Chondrocyte (in vitro differentiated cells): ENCODE measurements around the gene SGMS1. TPM values are rescaled to one million over a fixed set of nuclear protein-coding genes. Genes with fewer than 3 reads are reported as not detected.

Experiments used
- DNase-seq: peaks from one replicate; pipeline ENCODE4 v3.0.0; 2021; ENCODE audit warnings: mixed read lengths, low spot score
- H3K27ac Mint-ChIP-seq: one replicate; pipeline ENCODE4 v1.8.0; 2021; ENCODE audit warnings: mild to moderate bottlenecking, moderate library complexity, mixed read lengths; ENCODE audit not compliant: unreplicated experiment
- H3K27me3 Mint-ChIP-seq: 2 replicates; pipeline ENCODE4 v1.8.0; 2021; ENCODE audit warnings: low read depth, mixed read lengths
- H3K36me3 Mint-ChIP-seq: 2 replicates; pipeline ENCODE4 v1.8.0; 2021; ENCODE audit warnings: low read depth, mixed read lengths
- H3K4me1 Mint-ChIP-seq: 2 replicates; pipeline ENCODE4 v1.8.0; 2021; ENCODE audit warnings: low read depth, mild to moderate bottlenecking, mixed read lengths
- H3K4me3 Mint-ChIP-seq: one replicate; pipeline ENCODE4 v1.8.0; 2021; ENCODE audit warnings: mild to moderate bottlenecking, moderate library complexity, mixed read lengths; ENCODE audit not compliant: unreplicated experiment
- H3K9me3 Mint-ChIP-seq: 2 replicates; pipeline ENCODE4 v1.8.0; 2021; ENCODE audit warnings: low read depth, mixed read lengths
- total RNA-seq: library from RNA; stranded (reverse); gene quantifications from 3 replicates; pipeline ENCODE4 v1.2.1, GENCODE V29; 2021
- TF ChIP-seq, protein P1 (sequence below): fragments of 200-600 bp; sonication (generic); IDR thresholded peaks from 2 replicates; pipeline ENCODE4 v1.5.0; 2021; ENCODE audit warnings: antibody characterized with exemption, mild to moderate bottlenecking, moderate library complexity

SGMS1 gene
- total RNA-seq, 1 donor from 2014 or later: 27.1 TPM

GRCh38 chr10:50318129-50318528 is 305.6 kb downstream of the SGMS1 start:
- H3K27ac Mint-ChIP-seq: no peak overlapping the region
- no peak for DNase-seq
- H3K9me3 Mint-ChIP-seq: peaks cover under 1% of the 10 kb centered on the region
- H3K4me3 Mint-ChIP-seq: no peak overlapping the region
- TF ChIP-seq, protein P1, sequence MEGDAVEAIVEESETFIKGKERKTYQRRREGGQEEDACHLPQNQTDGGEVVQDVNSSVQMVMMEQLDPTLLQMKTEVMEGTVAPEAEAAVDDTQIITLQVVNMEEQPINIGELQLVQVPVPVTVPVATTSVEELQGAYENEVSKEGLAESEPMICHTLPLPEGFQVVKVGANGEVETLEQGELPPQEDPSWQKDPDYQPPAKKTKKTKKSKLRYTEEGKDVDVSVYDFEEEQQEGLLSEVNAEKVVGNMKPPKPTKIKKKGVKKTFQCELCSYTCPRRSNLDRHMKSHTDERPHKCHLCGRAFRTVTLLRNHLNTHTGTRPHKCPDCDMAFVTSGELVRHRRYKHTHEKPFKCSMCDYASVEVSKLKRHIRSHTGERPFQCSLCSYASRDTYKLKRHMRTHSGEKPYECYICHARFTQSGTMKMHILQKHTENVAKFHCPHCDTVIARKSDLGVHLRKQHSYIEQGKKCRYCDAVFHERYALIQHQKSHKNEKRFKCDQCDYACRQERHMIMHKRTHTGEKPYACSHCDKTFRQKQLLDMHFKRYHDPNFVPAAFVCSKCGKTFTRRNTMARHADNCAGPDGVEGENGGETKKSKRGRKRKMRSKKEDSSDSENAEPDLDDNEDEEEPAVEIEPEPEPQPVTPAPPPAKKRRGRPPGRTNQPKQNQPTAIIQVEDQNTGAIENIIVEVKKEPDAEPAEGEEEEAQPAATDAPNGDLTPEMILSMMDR: no peak
- peaks cover 4% of the 10 kb centered on the region for H3K36me3 Mint-ChIP-seq
- peaks cover 19% of the 10 kb centered on the region for H3K4me1 Mint-ChIP-seq
- no peaks in the 10 kb centered on the region for H3K27me3 Mint-ChIP-seq

DNA sequence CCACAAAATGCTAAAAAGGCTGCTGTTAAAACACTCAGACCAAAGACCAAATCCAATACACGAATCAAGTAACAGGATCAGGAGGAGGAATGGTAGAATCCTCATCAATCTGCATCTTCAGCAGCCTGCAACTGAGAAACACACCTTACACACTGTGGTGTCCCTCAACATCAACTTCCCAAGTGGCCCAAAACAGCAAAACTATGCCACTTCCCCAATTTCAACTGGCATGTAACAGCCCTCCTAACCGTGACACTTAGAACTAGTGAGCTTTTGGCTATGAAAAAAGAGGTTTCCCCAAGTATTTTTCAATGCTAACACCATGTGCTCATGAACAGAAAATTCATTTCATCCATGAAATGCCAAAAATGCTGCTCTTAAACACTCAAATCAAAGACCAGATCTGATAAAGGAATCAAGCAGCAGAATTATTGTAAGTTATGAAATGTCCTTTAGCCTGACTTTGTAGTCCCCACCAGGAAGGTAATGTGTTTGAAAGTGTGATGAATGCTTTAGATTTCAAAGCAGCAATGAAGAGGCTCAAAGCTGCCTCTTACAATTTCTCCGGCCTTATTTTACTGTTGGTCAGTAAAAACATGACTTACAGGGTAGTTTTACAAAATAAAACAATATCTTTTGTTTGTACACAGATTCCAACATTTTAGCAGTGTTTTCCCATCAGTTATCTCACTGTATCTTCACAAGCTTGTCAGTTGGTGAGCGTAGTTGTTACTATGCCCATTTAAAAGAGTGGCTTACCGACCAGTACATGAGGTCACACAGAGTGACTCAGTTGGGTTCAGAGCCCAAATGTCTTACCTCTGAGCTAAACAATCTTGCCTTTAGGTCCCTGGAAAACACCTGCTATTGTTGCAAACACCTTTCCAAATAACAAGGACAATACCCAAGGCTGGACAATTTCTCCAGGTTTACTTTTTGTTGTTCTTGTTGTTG is 306.8 kb downstream of the SGMS1 start:
- Mint-ChIP-seq H3K27ac (no peak overlapping the region), H3K4me3 (no peak overlapping the region), H3K9me3 (peaks cover 11% of the 10 kb centered on the region), H3K36me3 (peaks cover 9% of the 10 kb centered on the region), H3K4me1 (peaks cover 23% of the 10 kb centered on the region), H3K27me3 (no peaks in the 10 kb centered on the region)
- DNase-seq: no peak
- TF ChIP-seq, protein P1: no peak

DNA sequence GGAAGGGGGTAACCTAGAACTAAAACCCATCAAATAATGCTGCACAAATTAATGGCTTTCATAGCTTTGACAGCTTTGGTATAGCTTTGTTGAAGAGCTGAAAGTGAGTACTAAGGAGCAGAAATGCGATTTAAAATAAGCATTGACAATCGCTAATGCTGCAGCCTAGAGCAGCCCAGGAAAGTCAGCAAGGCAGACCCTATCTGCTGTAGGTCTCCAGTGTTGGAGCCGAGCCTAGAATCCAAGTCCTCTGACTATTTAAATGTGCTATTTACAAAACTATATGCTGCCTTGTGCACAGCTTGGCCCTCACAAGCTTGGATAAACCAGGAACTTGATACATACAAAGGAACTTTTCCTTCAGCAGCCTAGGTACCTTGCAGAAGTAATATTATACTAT is 307.6 kb downstream of the SGMS1 start:
- no peak overlapping the region for H3K4me3 Mint-ChIP-seq
- H3K36me3 Mint-ChIP-seq: peaks cover 11% of the 10 kb centered on the region
- TF ChIP-seq, protein P1: no peak
- peaks cover 21% of the 10 kb centered on the region for H3K4me1 Mint-ChIP-seq
- DNase-seq: no peak
- H3K27ac Mint-ChIP-seq: no peak overlapping the region
- H3K9me3 Mint-ChIP-seq: peaks cover 11% of the 10 kb centered on the region
- no peaks in the 10 kb centered on the region for H3K27me3 Mint-ChIP-seq

DNA sequence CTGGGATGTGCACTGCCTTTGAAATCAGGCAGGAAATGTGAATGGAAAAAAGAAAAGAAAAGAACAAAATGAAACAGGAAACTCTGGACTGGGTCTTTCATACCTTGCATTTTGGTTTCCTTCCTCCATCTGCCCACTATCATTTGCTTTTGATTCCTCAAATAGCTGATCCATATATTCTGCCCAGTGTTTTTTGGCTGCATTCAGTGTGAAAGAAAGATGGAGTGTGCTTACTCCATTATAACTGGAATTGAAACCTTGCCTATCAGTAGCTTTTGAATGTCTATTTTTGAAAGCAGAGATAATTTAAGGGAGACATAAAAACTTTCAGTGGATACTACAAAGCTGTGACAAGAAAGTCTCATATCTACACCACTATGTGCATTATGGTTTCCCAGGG is 308.3 kb downstream of the SGMS1 start:
- peaks cover 21% of the 10 kb centered on the region for H3K4me1 Mint-ChIP-seq
- H3K9me3 Mint-ChIP-seq: peaks cover 11% of the 10 kb centered on the region
- H3K4me3 Mint-ChIP-seq: no peak overlapping the region
- no peaks in the 10 kb centered on the region for H3K27me3 Mint-ChIP-seq
- peaks cover 15% of the 10 kb centered on the region for H3K36me3 Mint-ChIP-seq
- no peak for DNase-seq
- TF ChIP-seq, protein P1: no peak
- H3K27ac Mint-ChIP-seq: no peak overlapping the region

DNA sequence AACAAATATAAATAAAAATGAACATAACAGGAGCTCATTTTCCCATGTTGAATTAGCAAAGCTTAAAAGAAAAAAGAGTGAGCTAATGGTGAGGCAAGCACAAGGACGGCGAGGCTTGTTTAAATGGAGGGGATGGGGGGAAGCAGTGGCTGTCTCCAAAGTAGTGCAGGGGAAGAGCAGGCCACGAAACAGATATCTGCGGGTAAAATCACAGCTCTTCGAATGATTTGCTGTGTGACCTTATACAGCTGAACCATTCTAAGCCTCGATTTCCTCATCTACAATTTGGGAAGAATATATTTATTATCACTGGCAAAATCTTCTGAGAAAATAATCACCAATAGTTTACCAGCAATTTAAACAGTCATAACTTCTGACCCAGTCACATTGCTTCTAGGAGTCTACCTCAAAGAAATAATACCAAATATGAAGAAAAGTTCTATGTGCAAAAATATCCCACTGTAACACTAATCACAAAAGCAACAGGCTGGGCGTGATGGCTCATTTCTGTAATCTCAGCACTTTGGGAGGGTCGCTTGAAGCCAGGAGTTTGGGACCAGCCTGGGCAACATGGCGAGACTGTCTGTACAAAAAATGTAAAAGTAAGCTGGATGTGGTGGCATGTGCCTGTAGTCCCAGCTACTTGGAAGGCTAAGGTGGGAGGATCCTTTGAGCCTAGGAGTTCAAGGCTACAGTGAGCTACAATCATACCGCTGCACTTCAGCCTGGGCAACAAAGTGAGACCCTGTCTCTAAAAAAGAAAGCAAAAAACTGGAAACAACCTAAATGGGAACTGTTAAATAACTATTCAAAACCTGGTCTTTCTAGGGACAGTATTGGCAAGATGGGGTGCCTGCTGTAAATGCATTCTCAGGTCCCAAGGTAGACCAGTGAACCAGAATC is 309.3 kb downstream of the SGMS1 start:
- Mint-ChIP-seq H3K27ac (no peak overlapping the region), H3K4me1 (peaks cover 21% of the 10 kb centered on the region)
- TF ChIP-seq, protein P1: no peak

More for the DNA sequence above, 309.3 kb downstream of the SGMS1 start:
- Mint-ChIP-seq H3K9me3 (peaks cover 11% of the 10 kb centered on the region), H3K36me3 (peaks cover 21% of the 10 kb centered on the region), H3K4me3 (no peak overlapping the region), H3K27me3 (no peaks in the 10 kb centered on the region)
- no peak for DNase-seq
